ENCODE results near the gene AVPR2.
A peak's percentile ranks its signal among the peaks of the same experiment; 100 is the strongest.

Gene AVPR2

GRCh38 chrX:153932220-153932915 lies 27.9 kb downstream of the AVPR2 start:
- no peak for DNase-seq (ENCODE audit: low spot score)

DNA sequence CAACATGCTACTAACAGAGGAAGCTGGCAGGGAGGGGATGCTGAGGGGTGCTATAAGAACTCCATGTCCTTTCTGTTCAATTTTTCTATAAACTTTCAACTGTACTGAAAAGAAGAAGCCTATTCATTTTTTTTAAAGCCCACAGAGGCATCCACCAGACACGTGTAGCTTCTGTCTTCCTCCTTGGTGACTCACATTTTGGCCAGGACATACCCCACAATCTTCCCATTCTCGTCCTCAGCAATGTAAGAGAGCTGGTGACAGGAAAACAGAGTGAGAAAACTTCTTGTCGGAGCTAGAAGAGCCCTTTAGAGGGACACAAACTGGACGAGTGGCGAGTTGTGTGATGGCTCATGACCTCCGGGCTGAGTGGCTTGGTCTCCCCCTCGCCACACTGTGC lies 29.3 kb downstream of the AVPR2 start:
- DNase-seq (ENCODE audit: low spot score) = no peak

- DNase-seq (ENCODE audit: low spot score) = no peak
Observed at GRCh38 chrX:153934148-153934761, 29.8 kb downstream of the AVPR2 start.

DNA sequence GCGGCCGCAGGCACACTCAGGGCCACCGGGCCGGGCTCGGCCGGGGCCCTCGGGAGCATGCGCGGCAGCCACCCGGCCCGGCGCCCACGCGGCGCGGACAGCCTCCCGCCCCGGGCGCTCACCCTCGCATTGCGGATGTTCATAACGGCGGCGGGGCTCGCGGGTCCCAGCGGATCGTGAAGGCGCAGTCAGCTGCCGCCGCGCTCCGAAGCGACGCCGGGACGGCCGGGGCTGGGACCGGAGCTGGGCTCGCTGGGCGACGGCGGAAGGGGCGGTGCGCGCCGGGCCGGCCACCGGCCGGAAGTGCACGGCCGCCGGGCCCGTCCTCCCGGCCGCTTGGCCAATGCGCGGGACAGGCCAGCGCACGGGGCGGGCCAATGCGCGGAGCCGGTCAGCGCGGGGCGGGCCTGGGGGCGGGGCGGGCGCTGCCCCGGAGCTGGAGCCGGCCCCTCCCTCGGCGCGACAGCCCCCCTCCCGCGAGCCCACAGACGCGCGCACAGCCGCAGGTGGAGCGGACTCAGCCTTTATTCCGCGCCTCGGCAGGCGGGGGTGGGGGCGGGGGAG lies 30.4 kb downstream of the AVPR2 start, which contains the start of gene NAA10:
Gene NAA10, minus strand, starts transcription at position 276 of the 564 bp plus-strand sequence. Its CDS starts 133 bp downstream, at position 143.
- DNase-seq (ENCODE audit: low spot score) = peak; percentile 71

GRCh38 chrX:153935326-153935851 lies 30.9 kb downstream of the AVPR2 start:
- no peak for DNase-seq (ENCODE audit: low spot score)

DNA sequence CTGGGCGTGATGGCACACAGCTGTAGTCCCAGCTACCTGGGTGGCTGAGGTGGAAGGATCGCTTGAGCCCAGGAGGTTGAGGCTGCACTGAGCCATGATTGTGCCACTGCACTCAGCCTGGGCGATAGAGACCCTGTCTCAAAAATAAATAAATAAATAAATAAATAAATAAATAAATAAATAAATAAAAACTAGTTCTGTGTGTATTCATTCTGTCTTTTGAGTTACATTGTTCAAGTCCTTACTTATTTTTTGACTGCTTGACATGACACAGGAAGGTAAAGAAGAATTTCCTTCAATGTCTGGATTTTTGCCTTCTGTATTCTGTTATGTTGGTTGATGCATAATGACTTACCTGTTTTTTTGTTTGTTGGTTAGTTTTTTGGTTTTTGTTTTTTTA lies 32.6 kb downstream of the AVPR2 start:
- no peak for DNase-seq (ENCODE audit: low spot score)

- no peak for DNase-seq (ENCODE audit: low spot score)
Observed at GRCh38 chrX:153938226-153938786, 33.8 kb downstream of the AVPR2 start.

- no peak for DNase-seq (ENCODE audit: low spot score)
Observed at GRCh38 chrX:153939573-153939972, 35.1 kb downstream of the AVPR2 start.

- no peak for DNase-seq (ENCODE audit: low spot score)
Observed at GRCh38 chrX:153941336-153942252, 37.1 kb downstream of the AVPR2 start.

- peak; percentile 55 for DNase-seq (ENCODE audit: low spot score)
Observed at GRCh38 chrX:153944140-153944799, 39.8 kb downstream of the AVPR2 start, which contains the start of gene RENBP. Gene RENBP, minus strand, starts transcription at chrX:153944643. Its CDS starts 33 bp downstream, at chrX:153944610.

- no peak for DNase-seq (ENCODE audit: low spot score)
Observed at GRCh38 chrX:153944800-153945150, 40.3 kb downstream of the AVPR2 start.

GRCh38 chrX:153945956-153946943 lies 41.8 kb downstream of the AVPR2 start:
- no peak for DNase-seq (ENCODE audit: low spot score)

DNA sequence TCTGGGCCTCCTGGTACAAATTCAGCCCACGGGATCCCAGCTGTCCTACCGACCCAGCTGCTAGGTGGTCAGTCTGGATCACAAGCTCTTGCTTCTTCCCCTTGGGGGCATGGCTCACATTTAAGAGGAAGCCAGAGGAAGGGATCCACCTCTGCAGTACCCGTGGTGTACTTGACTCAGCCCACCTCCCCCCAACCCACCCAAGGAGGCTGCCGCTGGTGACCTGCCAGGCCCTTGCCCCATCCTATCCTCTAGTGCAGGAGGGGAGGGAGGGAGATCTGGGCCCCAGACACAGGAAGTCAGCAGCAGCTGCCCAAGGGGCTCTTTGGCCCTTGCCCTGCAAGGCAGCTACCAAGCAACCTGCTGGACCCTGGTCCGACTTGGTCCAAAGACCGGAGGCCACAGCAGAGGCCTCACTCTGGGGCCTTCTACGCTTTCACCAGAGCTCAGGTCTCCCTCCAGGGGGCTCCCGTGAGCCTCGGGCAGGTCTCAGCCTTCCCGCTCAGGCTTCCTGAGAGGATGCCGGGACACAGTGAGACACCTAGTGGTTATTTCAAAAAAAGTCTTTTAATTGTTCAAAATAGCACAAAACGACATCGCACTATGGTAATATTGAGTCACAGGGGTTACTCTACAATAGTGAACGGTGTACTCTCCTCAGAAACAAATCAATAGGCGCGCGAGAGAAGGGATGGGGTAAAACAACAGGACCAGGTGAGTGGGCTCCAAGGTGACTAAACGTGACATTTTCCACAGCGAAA lies 42.7 kb downstream of the AVPR2 start:
- peak; percentile 68 for DNase-seq (ENCODE audit: low spot score)

DNA sequence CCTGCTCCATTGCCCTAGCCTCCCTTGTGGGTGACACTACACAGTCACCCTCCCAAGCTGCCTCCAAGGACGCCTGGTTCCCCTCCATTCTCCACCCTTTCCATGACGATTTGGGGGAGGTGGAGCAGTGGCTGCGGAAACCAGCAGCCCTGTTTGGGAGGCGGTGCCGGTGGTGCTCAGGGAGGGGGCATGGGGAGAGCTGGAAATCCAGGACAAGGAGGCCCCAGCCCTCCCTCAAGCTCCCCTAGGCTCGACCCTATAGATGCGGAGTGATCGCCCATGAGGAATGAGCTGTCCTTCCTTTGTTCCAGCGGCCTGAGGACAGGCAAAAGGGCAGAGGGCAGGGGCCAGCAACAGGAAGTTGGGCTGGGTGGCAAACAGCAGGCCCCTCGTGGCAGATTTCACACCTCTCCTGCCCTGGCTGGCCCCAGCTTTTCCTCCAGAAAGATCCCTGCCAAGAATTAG lies 43.6 kb downstream of the AVPR2 start:
- DNase-seq (ENCODE audit: low spot score) = no peak

- DNase-seq (ENCODE audit: low spot score) = no peak
Observed at GRCh38 chrX:153948847-153949805, 44.7 kb downstream of the AVPR2 start.

DNA sequence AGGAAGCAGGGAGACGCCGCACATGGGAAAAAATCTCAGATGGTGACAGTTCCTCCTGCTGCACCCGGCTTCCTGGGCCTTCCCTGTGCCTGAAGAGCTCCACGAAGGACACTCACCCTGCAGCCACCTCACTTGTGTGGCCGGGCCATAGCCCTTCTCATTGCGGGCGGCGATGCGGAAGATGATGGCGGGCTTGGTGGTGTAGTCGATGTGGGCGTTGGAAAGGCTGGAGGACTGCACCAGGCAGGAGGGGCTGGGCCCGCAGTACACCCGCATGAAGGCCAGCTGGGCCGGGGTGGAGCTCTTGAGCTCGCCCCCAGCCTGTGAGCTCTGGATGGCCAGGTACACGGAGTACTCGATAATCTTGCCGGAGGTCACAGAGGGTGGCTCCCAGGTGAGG lies 45.7 kb downstream of the AVPR2 start:
- no peak for DNase-seq (ENCODE audit: low spot score)

GRCh38 chrX:153951683-153952372 lies 47.4 kb downstream of the AVPR2 start:
- DNase-seq (ENCODE audit: low spot score) = no peak

Data from globus pallidus (tissue), 1 donor.